DOHH2 (cell line): ENCODE measurements around the gene NCBP3.
A peak's percentile ranks its signal among the peaks of the same experiment; 100 is the strongest.

Experiments
- H3F3A ChIP-seq: fragments of 200-600 bp; sonication (generic), shearing (Covaris generic); 2 replicates; pipeline ENCODE4 v1.6.0; 2016; ENCODE audit warnings: antibody characterized with exemption, mild to moderate bottlenecking; ENCODE audit not compliant: control insufficient read depth, insufficient read depth
- H3K27ac ChIP-seq: fragments of 200-600 bp; sonication (generic); 2 replicates; pipeline ENCODE4 v1.5.1; 2014; ENCODE audit warnings: low read depth, mild to moderate bottlenecking, low read length, moderate library complexity
- H3K27me3 ChIP-seq: fragments of 200-600 bp; sonication (generic); 2 replicates; pipeline ENCODE4 v1.6.1; 2014; ENCODE audit warnings: mild to moderate bottlenecking, low read length, mixed read lengths; ENCODE audit not compliant: control insufficient read depth
- H3K36me3 ChIP-seq: fragments of 200-600 bp; sonication (generic); 2 replicates; pipeline ENCODE4 v1.6.1; 2014; ENCODE audit warnings: mild to moderate bottlenecking, low read length, moderate library complexity, mixed read lengths; ENCODE audit not compliant: control insufficient read depth
- H3K4me1 ChIP-seq: fragments of 200-600 bp; sonication (generic); 2 replicates; pipeline ENCODE4 v1.6.1; 2014; ENCODE audit warnings: mild to moderate bottlenecking, low read length, mixed read lengths; ENCODE audit not compliant: control insufficient read depth
- H3K4me2 ChIP-seq: fragments of 200-600 bp; sonication (generic); 2 replicates; pipeline ENCODE4 v1.6.0; 2014; ENCODE audit warnings: mild to moderate bottlenecking, low read length, moderate library complexity
- H3K4me3 ChIP-seq: fragments of 200-600 bp; sonication (generic); 2 replicates; pipeline ENCODE4 v1.5.1; 2014; ENCODE audit warnings: mild to moderate bottlenecking, low read length, mixed read lengths
- H3K79me2 ChIP-seq: fragments of 200-600 bp; sonication (generic); 2 replicates; pipeline ENCODE4 v1.6.1; 2014; ENCODE audit warnings: mild to moderate bottlenecking, low read length, mixed read lengths; ENCODE audit not compliant: control insufficient read depth
- H3K9me2 ChIP-seq: fragments of 200-600 bp; sonication (generic); replicated peaks from 2 replicates; pipeline ENCODE4 v1.6.1; 2014; ENCODE audit warnings: mild to moderate bottlenecking, low read length, mixed read lengths; ENCODE audit not compliant: control insufficient read depth
- H3K9me3 ChIP-seq: fragments of 200-600 bp; sonication (generic); 2 replicates; pipeline ENCODE4 v1.6.1; 2014; ENCODE audit warnings: antibody characterized with exemption, low read length, mixed read lengths; ENCODE audit not compliant: control insufficient read depth, insufficient read depth
- H4K20me1 ChIP-seq: fragments of 200-600 bp; sonication (generic); 2 replicates; pipeline ENCODE4 v1.6.0; 2014; ENCODE audit warnings: low read depth, mild to moderate bottlenecking, antibody characterized with exemption, low read length, moderate library complexity; ENCODE audit not compliant: control insufficient read depth, insufficient read depth
- EZH2phosphoT487 ChIP-seq: fragments of 200-600 bp; sonication (generic); IDR thresholded peaks from 2 replicates; pipeline ENCODE4 v1.6.1; 2017; ENCODE audit warnings: borderline replicate concordance, mild to moderate bottlenecking, antibody characterized with exemption, low read length, moderate library complexity, mixed read lengths
- TF ChIP-seq, protein P1 (sequence below): fragments of 200-600 bp; sonication (generic); IDR thresholded peaks from one replicate; pipeline ENCODE4 v1.5.1; 2014; ENCODE audit warnings: antibody characterized with exemption, mild to moderate bottlenecking, low read depth, low read length; ENCODE audit not compliant: poor library complexity, severe bottlenecking

NCBP3 gene

DNA sequence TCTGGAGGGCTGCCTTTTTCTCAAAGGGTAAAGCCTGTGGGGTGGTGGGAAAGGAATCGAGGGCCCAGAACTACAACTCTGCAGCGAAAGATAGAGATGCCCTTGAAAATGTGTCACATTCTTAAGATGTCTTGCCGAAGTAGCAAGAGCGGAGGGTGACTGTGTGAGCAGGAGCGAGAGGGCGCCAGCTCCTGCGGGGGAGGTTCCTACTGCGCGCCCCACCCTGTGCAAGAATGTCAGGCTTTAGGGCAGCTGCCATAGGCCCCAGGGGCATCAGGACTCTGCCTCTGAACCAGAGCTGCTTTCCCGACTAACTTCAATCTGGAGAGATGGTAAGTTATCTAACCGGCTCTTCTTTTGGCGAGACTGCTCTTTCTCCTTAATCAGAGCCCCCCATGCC is 33.3 kb downstream of the NCBP3 start:
- Histone ChIP-seq H3K9me2 (no peaks in the 10 kb centered on the region), H3K79me2 (peaks cover 27% of the 10 kb centered on the region), H3K36me3 (peaks cover 81% of the 10 kb centered on the region), H3K27ac (no peak overlapping the region), H3K9me3 (no peaks in the 10 kb centered on the region), H3K4me2 (no peak overlapping the region), H3K27me3 (no peaks in the 10 kb centered on the region), H3K4me1 (peaks cover 75% of the 10 kb centered on the region), H3F3A (peaks cover 28% of the 10 kb centered on the region), H3K4me3 (no peak overlapping the region), H4K20me1 (no peaks in the 10 kb centered on the region)
- no peak for TF ChIP-seq EZH2phosphoT487
- TF ChIP-seq, protein P1, sequence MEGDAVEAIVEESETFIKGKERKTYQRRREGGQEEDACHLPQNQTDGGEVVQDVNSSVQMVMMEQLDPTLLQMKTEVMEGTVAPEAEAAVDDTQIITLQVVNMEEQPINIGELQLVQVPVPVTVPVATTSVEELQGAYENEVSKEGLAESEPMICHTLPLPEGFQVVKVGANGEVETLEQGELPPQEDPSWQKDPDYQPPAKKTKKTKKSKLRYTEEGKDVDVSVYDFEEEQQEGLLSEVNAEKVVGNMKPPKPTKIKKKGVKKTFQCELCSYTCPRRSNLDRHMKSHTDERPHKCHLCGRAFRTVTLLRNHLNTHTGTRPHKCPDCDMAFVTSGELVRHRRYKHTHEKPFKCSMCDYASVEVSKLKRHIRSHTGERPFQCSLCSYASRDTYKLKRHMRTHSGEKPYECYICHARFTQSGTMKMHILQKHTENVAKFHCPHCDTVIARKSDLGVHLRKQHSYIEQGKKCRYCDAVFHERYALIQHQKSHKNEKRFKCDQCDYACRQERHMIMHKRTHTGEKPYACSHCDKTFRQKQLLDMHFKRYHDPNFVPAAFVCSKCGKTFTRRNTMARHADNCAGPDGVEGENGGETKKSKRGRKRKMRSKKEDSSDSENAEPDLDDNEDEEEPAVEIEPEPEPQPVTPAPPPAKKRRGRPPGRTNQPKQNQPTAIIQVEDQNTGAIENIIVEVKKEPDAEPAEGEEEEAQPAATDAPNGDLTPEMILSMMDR: no peak

- Histone ChIP-seq H3K9me3 (no peaks in the 10 kb centered on the region), H3F3A (peaks cover 28% of the 10 kb centered on the region), H3K79me2 (peaks cover 27% of the 10 kb centered on the region), H3K4me1 (peaks cover 73% of the 10 kb centered on the region), H3K9me2 (no peaks in the 10 kb centered on the region), H4K20me1 (no peaks in the 10 kb centered on the region), H3K36me3 (peaks cover 78% of the 10 kb centered on the region), H3K4me3 (no peak overlapping the region), H3K27me3 (no peaks in the 10 kb centered on the region), H3K4me2 (no peak overlapping the region), H3K27ac (no peak overlapping the region)
- no peak for TF ChIP-seq EZH2phosphoT487
- TF ChIP-seq, protein P1: no peak
Observed at GRCh38 chr17:3812284-3812683, 33.8 kb downstream of the NCBP3 start.

DNA sequence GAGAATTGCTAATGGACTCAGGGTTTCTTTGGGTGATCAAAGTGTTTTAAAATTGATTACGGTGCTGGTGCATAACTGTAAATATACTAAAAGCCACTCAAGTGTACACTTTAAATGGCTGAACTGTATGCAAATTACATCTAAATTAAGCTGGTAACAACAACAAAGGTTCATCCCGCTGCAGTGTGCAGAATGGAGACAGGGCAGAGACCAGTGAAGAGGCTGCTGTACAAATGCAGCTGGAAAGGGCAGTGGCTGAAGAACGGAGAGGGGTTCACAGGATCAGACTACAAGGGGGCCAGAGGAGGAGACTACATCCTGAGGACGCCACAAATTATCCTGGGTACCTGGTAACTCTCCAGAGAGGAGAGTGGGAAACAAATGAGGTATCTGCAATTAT is 36.0 kb downstream of the NCBP3 start:
- peaks cover 27% of the 10 kb centered on the region for H3F3A ChIP-seq
- H3K27ac ChIP-seq: peak overlapping the region; percentile 85
- peaks cover 59% of the 10 kb centered on the region for H3K4me1 ChIP-seq
- no peaks in the 10 kb centered on the region for H4K20me1 ChIP-seq
- H3K79me2 ChIP-seq: peaks cover 22% of the 10 kb centered on the region
- peak overlapping the region; percentile 69 for H3K4me3 ChIP-seq
- H3K27me3 ChIP-seq: no peaks in the 10 kb centered on the region
- no peaks in the 10 kb centered on the region for H3K9me3 ChIP-seq
- peak overlapping the region; percentile 84 for H3K4me2 ChIP-seq
- no peaks in the 10 kb centered on the region for H3K9me2 ChIP-seq
- H3K36me3 ChIP-seq: peaks cover 59% of the 10 kb centered on the region
- no peak for TF ChIP-seq EZH2phosphoT487
- TF ChIP-seq, protein P1: no peak

- H3K36me3 ChIP-seq: peaks cover 51% of the 10 kb centered on the region
- no peaks in the 10 kb centered on the region for H3K9me3 ChIP-seq
- no peaks in the 10 kb centered on the region for H3K27me3 ChIP-seq
- H3K4me2 ChIP-seq: peak overlapping the region; percentile 84
- H3K9me2 ChIP-seq: no peaks in the 10 kb centered on the region
- peaks cover 27% of the 10 kb centered on the region for H3F3A ChIP-seq
- peaks cover 66% of the 10 kb centered on the region for H3K4me1 ChIP-seq
- no peaks in the 10 kb centered on the region for H4K20me1 ChIP-seq
- H3K27ac ChIP-seq: peak overlapping the region; percentile 85
- no peak overlapping the region for H3K4me3 ChIP-seq
- H3K79me2 ChIP-seq: peaks cover 22% of the 10 kb centered on the region
- TF ChIP-seq, protein P1: no peak
- TF ChIP-seq EZH2phosphoT487: no peak
Observed at GRCh38 chr17:3809135-3809534, 36.9 kb downstream of the NCBP3 start.
